ENCODE measurements around the gene ENTR1. TPM values are rescaled to one million over a fixed set of nuclear protein-coding genes. Genes with fewer than 3 reads are reported as not detected.

ENTR1 gene
- total RNA-seq, 3 donors from 2014 or later: 23.7 to 54.4 (median 36.0) TPM

GRCh38 chr9:136455043-136456002 is 44.9 kb upstream of the ENTR1 start:
- DNase-seq (ENCODE audit: low spot score in 2 of 2): no peak
- H3K9me3 ChIP-seq: no peaks in the 10 kb centered on the region
- H3K27ac ChIP-seq: no peak overlapping the region
- TF ChIP-seq POLR2AphosphoS5 (IDR thresholded peaks at IDR 0.05) (no peak), POLR2A (IDR thresholded peaks at IDR 0.05) (no peak)
- TF ChIP-seq, protein P1, sequence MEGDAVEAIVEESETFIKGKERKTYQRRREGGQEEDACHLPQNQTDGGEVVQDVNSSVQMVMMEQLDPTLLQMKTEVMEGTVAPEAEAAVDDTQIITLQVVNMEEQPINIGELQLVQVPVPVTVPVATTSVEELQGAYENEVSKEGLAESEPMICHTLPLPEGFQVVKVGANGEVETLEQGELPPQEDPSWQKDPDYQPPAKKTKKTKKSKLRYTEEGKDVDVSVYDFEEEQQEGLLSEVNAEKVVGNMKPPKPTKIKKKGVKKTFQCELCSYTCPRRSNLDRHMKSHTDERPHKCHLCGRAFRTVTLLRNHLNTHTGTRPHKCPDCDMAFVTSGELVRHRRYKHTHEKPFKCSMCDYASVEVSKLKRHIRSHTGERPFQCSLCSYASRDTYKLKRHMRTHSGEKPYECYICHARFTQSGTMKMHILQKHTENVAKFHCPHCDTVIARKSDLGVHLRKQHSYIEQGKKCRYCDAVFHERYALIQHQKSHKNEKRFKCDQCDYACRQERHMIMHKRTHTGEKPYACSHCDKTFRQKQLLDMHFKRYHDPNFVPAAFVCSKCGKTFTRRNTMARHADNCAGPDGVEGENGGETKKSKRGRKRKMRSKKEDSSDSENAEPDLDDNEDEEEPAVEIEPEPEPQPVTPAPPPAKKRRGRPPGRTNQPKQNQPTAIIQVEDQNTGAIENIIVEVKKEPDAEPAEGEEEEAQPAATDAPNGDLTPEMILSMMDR (IDR thresholded peaks at IDR 0.05): no peak
- H3K36me3 ChIP-seq: peaks cover 26% of the 10 kb centered on the region
- H3K4me1 ChIP-seq: no peaks in the 10 kb centered on the region
- H3K4me3 ChIP-seq: no peak overlapping the region
- H3K27me3 ChIP-seq: no peaks in the 10 kb centered on the region
- intact Hi-C loops (cut with DNase I; ENCODE audit: low total_unique reads): no loop called here

DNA sequence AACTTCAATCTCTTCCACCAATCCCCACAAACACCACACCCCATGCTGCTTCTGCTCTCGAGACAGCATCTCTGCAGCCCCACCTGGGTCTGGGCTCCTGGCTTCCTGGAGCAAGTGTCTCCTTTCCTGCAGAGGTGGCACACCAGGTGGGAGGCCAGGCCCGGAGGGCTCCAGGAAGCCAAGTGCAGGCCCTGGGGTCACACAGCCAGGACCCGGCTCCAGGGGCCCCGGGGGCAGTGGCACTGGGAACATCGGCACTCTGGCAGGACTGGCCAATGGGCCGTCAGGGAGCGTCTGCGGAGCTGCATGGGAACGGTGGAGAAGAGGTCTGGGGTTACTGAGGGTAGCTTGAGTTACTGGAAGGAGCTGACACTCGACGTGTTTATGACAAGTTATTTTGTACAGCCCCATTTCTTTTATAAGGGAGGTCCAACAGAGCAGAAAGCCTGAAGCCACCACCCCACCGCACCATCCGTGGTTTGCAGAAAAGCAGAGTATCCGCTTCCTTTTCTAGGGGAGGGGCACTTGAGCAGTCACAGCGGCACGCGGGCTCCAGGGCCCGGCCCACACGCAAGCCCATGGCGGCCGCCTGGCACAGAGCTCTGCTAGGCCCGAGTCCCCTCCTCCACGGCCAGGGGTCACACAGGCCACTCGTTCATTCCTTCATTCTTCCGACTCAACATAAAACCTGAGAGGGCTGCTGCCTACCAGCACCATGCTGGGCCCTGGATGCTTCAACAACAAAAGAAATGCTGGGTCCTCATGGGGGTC is 43.8 kb upstream of the ENTR1 start:
- TF ChIP-seq POLR2A (IDR thresholded peaks at IDR 0.05): no peak
- TF ChIP-seq, protein P1 (IDR thresholded peaks at IDR 0.05): no peak
- no peak for TF ChIP-seq POLR2AphosphoS5 (IDR thresholded peaks at IDR 0.05)
- no peak for DNase-seq (ENCODE audit: low spot score in 2 of 2)
- Histone ChIP-seq H3K4me1 (no peaks in the 10 kb centered on the region), H3K9me3 (no peaks in the 10 kb centered on the region), H3K27ac (no peak overlapping the region), H3K27me3 (no peaks in the 10 kb centered on the region), H3K36me3 (peaks cover 19% of the 10 kb centered on the region), H3K4me3 (no peak overlapping the region)
- intact Hi-C loops (cut with DNase I; ENCODE audit: low total_unique reads): no loop called here

DNA sequence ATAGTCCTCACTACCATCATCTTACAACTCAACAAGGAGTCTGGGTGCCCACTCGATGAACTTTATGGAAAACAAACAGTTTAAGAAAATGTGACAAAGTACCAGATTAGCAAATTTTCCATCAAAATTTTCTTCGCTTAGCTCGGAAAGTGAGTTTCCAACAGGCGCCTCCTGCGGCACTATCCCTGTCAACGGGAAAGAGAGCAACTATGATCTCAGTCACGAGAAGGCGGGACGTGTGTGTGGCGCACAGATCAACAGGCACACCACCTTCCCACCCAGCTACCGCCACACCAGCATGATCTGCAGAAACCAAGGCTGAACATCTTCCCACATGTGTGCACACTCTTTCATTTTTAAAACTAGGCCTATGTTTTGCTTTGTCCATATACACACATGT is 42.9 kb upstream of the ENTR1 start:
- no peaks in the 10 kb centered on the region for H3K4me1 ChIP-seq
- TF ChIP-seq, protein P1 (IDR thresholded peaks at IDR 0.05): no peak
- TF ChIP-seq POLR2AphosphoS5 (IDR thresholded peaks at IDR 0.05): no peak
- no peak for TF ChIP-seq POLR2A (IDR thresholded peaks at IDR 0.05)
- intact Hi-C loops (cut with DNase I; ENCODE audit: low total_unique reads): no loop called here
- no peak for DNase-seq (ENCODE audit: low spot score in 2 of 2)
- no peak overlapping the region for H3K27ac ChIP-seq
- H3K27me3 ChIP-seq: no peaks in the 10 kb centered on the region
- H3K36me3 ChIP-seq: peaks cover 14% of the 10 kb centered on the region
- H3K9me3 ChIP-seq: no peaks in the 10 kb centered on the region
- H3K4me3 ChIP-seq: no peak overlapping the region

- Histone ChIP-seq H3K27me3 (no peaks in the 10 kb centered on the region), H3K27ac (no peak overlapping the region), H3K9me3 (no peaks in the 10 kb centered on the region), H3K4me3 (no peak overlapping the region), H3K36me3 (peaks cover 25% of the 10 kb centered on the region), H3K4me1 (no peaks in the 10 kb centered on the region)
- no peak for DNase-seq (ENCODE audit: low spot score in 2 of 2)
- intact Hi-C loops (cut with DNase I; ENCODE audit: low total_unique reads): no loop called here
- TF ChIP-seq POLR2A (IDR thresholded peaks at IDR 0.05) (no peak), POLR2AphosphoS5 (IDR thresholded peaks at IDR 0.05) (no peak)
- TF ChIP-seq, protein P1 (IDR thresholded peaks at IDR 0.05): no peak
Observed at GRCh38 chr9:136451221-136451877, 40.9 kb upstream of the ENTR1 start.
